DMS153 (cell line): ENCODE measurements around the gene CCDC196.
"Not testable (repeated sequence)": the region's sequence is repeated elsewhere in the genome, so short reads cannot be mapped to it uniquely, and the experiment has no call there.

Experiments used
- DNase-seq: peaks from one replicate; lab custom pipeline; 2025; lab: John Stamatoyannopoulos, UW

CCDC196 gene

DNA sequence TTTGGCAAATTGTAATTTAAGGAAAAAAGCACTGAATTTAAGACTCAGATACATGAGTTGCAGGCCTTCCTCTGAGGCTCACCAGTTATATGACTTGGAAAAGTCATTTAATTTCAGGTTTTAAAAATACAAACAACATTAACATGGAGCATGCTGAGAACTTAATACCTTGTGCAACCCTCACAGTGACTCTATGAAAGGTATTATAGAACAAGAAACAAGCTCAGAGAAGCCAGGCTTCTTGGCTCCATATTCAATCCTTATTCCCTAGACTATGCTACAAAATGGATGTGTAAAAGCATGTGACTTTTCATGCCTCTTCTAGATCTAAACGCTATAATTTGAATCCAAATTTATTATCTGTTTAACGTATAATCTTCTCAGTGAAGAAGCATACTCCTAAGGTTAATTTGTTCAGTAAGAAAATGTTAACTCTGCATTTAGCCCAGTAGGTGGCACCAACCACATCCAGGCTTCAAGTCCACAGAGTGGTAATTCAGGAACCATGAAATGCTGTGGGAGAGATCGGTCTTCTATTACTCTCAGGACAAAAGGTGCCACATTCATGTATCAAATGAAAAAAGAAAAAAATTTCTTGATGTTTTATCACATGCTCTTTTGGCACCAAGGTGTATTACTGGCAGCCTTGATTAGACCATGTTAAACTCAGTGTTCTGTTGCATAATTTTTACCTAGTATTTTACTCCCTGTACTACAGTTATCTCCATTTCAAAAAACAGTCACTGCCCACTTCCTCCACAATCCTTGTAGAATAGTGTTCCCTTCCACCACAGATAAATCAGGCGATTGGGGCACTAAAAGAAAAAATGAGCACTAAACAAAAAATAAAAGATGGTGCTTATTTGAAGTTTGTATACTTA lies 9.3 kb downstream of the CCDC196 start:
- peak; percentile 52 for DNase-seq

DNA sequence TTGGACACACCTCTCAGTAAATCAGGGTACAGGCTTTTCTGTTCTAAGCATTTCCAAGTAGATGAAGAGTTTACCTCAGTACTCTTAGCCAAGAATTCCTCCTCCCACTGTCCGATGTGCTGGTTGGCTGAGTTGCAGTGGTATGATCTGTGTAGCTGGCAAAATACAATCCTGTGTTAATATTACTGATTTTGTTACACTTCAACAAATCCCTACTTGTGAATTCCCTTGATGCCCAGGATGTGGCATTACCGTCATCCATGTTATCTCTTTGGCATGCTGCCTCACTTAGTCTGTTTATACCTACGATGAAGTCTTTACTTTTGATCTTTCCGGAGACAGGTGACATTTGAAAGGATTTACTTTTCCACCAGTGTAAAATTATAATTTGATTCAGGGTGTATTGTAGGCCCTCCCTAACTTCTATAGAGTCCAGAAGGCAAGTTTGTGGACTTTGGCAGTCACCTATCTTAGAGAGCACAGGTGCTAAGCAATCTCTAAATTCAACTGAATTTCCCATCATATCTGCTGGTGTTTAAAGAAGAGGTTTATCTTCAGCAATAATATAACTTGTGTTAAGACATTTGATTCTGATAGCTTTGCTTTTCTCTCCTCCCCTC lies 10.1 kb downstream of the CCDC196 start:
- DNase-seq, result no peak

DNA sequence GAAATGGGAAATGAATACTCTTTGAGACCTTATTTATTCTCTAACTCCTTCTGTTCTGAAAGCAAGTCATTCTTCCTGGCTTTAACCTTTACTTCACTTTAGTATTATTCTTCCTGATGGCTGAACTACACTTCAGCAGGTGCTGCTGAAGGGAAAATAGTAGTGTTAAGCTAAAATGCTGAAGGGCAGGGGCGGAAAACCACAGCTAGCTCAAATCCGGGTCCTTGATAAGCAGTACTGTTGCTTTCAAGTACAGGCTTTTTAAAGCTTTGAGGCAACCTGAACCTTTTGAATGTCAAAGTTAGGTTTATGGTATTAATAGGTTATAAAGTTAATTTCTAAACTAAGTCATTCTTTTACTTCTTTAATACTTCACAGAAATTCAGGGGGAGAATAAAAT lies 10.7 kb downstream of the CCDC196 start:
- no peak for DNase-seq

DNA sequence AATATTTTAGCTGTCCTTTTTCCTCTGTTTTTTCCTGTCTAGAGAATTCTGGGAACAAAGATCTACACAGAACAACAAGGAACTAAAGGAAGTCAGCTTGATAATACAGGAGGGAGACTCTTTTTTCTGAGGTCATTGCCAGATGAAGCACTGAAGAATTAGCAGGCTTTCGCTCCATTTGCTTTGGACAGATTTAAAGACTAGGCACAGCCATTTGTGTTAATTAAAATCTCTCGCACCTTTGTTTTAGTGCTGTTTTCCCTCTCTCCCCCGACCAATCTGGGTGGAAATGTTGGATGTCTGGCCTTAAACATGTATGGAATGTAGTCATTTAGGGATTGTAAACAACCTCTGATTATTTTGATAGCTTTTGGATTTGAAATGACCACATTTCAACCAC lies 12.1 kb downstream of the CCDC196 start:
- no peak for DNase-seq

DNA sequence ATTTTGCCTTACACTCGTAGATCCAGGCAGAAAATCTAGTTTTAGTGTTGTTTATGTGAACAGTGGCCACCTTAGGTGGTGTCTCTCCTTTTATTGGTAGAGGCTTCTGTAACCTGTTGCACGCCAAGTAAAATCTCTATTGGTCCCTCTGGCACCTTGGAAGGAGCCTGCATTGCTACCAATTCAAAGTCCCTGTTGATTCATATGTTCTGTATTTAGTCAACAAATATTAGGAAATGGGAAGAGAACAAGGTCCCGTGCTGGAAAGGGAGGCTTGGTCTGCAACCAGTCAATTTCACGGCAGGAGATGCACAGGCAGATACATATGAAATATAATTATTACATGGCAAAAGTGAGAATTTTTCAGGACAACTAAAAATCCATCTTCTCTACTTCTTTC lies 15.4 kb downstream of the CCDC196 start:
- DNase-seq, result no peak

DNA sequence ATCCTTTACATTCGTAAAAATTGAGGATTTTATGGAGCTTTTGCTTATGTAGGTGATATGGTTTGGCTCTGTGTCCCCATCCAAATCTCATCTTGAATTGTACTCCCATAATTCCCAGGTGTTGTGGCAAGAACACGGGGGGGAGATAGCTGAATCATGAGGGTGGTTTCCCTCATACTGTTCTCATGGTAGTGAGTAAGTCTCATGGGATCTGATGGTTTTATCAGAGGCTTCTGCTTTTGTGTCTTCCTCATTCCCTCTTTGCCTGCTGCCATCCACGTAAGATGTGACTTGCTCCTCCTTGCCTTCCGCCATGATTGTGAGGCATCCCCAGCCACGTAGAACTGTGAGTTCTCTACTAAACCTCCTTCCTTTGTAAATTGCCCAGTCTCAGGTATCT lies 16.7 kb downstream of the CCDC196 start:
- DNase-seq, result not testable (repeated sequence)

DNA sequence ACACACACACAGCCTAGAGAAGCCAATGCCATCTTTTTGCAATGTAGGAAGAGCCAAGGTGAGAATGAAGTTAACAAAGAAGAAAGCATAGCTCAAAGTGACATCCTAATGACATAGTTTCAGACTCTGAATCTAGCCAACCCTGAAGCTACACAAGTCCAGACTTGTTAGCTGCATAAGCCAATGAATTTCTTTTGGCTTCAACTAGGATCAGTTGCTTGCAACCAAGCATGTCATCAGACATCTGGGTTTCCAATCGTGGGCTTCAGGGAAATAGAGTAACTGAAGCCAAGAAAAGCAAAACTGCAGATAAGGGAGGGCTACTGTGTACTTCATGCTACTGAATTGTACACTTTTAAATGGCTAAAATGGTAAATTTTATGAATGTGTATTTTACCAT lies 17.4 kb downstream of the CCDC196 start:
- DNase-seq, result no peak

DNA sequence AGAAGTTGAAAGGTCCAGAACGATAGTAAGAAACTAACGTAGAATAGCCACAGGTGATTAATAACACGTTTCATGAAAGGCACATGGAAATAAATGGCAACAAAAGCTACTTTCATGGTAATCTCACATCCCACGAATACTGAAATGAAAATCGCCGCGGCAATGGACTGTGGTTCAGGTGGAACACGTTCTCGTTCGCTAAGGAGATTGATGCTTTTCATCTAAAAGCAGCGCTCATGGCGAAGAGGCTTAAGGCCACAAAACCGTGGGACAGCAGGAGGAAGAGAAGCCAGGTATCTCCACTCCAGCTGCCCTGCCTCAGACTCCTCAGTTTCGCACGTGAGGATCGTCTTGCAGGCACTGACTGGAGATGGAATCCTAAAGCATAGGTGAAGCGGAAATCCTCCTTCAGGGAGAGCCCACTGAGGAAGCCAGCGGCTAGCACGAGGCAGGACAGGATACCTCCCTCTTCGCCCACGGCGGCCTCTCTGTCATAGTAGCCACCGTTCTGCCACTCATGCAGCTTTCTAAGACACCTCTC lies 21.1 kb downstream of the CCDC196 start:
- no peak for DNase-seq

DNA sequence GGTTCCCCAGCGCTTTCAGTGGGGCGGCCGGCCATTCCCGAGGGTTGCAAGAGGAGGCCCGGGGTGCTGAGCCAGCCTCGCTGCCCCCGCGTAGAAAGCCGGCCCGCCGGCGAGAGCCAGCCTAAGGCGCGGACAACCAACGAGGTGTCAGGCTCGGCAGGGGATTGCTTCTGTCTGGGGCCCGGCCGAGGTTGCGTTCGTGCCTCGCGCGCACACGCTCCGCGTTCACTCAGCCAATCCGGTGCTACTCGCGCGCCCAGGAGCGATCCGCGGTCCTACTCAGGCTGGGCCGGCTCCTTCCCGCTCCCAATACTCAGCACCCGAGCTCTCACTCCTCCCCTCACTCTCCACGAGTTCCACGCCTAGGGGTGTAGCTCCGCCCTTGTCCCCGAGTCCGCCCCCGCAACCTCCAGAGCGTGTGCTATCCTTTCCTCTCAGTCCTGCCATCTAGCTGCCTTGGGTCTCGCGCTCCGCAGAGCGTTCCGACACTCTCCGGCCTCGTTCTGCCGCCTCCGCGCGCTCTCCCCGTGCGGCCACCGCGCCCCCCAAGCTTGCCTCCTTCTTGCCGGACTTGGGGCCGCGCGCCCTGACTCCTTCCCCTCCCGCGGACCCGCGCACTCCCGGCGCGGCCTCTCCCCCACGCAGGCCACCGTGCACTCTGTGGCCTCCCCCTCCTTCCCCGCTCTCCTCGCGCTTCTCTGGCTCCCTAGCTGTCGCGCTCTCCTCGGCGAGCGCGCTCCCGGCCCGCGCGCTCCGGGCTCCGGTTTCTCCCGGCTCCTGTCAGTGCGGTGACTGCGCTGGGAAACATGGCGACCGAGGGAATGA lies 21.8 kb downstream of the CCDC196 start, which contains the start of gene GPHN:
GPHN (plus strand) TSS at position 426 of the 825 bp plus-strand sequence.
- peak; percentile 95 for DNase-seq

DNA sequence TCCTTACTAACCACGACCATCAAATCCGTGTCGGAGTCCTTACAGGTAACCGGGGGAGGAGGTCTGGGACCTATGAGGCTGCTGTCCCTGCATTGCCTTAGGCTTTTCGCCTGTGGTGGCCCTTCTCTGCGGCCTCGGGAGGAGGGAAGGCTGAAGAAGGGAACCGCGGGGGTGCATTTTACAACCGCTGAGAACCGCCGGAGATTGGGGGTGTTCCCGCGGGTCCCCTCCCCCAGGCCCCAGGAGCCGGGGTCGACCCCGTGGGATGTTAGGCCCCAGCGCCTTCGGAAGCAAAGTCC lies 22.3 kb downstream of the CCDC196 start:
- no peak for DNase-seq

DNA sequence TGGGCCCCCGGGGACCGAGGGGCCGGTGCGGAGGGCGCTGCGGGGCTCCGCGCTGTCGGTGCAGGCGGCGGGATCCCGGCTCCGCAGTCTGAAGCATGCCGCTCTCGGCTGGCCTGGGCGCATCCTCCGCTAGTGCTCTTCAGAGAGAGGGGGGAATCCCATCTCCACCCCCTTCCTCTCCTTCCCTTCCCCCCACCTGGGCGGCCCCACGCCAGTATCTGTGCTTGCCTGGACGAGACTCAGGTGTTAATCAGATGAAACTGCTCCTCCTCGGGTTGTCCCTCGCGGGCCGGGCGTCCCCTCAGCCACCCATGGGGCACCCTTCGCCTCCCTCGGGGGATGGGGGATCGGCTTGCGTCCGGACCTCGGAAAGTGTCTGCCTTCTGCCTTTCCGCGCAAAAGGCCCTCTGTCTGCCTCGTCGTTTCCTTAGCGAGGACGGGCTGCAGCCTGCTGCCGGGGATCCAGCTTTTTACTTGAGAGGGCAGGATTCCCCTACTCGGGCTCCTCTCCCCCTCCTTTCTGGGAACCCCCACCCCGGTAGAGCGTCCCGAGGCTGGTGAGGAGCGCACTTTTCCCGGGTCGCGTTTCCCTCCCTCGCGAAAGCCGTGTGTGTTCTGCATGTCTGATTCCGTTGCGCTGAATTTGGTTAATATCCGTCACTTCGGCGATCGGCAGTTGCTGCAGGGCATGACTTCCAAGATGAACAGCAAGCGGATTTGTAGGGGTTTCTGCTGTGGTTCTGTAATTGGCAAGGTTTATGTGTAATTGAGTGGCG lies 22.9 kb downstream of the CCDC196 start:
- peak; percentile 4 for DNase-seq

DNA sequence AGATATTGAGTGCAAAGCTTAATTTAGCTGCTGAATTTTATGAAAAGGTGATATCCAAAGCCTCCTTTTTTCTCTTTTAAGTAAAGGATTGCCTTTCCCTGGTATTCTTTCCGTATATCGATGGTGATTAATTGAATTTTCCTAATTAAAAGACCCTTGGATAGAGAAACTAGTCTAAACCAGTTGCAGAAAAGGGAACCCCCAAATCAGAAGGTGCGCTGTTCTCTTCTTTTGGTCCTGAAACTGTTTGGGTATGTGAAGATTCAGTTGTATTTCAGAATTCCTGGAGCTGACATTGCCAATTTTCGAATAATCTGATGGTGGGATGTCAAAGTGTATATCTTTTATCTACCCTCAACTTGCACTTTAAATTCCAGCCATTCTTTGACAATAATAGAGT lies 23.7 kb downstream of the CCDC196 start:
- DNase-seq, result no peak

DNA sequence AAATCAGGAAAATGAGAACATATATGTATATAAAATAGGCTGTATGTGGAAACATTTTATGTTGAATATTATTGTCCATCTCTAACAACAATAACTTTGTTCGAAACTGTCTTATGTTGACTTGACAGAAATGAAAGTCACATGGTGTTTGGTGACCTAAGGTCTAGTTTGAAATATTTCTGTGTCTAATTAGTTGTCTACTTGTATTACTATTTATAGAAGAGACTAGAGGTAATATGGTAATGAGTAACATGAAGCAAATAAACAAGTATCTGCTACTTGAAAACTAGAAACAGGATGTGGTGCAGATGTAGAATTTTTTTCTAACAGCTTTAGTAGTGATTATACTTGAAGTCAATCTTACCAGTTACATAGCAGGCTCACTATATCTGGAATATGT lies 25.7 kb downstream of the CCDC196 start:
- no peak for DNase-seq

DNA sequence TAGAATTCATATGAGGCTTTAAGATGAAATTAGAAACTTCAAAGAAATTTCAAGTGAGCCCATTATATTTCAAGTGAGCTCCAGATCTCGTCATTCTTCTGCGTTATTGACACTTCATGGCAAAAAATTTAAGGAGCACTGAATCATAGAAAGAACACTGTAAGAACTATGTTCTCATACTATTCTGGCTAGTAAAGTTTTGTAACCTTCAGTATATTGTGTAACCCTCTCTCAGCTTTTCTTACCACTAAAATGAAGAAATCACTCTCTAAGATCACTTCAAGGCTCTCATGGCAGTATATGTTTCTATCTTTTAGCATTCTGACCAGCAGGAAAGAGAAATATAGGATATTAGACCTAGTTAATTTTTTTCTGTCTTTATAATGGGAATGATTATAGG lies 28.0 kb downstream of the CCDC196 start:
- no peak for DNase-seq

DNA sequence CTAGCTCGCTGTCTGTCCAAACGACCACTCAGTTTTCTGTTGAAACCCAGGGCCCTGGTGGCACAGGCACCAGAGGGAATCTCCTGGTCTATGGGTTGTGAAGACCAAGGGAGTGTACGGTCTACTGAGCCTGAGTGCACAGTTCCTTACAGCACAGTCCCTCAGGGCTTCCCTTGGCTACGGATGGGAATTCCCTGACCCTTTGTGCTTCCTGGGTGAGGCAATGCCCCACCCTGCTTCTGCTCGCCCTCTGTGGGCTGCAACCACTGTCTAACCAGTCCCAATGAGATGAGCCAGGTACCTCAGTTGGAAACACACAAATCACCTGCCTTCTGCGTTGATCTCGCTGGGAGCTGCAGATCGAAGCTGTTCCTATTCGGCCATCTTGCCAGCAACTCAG lies 44.4 kb downstream of the CCDC196 start:
- no peak for DNase-seq

DNA sequence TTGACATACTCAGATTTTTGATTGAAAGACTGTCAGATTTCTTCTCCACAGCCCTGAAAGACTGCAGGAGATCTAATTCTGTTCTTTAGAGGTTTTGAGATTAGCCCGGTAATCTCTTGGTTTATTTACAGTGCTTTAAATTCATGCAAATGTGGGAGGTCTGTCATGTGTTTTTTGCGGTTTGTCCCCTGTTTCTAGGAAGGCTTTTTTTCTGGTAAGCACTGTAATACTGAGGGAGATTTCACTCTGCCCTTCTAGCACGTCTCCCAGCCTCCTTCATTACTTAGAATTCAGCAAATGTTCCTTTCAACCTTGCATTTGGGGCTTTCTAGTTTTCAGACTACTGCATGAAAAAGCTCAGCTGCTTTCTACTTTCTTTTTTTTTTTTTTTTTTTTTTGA lies 52.9 kb downstream of the CCDC196 start:
- no peak for DNase-seq

DNA sequence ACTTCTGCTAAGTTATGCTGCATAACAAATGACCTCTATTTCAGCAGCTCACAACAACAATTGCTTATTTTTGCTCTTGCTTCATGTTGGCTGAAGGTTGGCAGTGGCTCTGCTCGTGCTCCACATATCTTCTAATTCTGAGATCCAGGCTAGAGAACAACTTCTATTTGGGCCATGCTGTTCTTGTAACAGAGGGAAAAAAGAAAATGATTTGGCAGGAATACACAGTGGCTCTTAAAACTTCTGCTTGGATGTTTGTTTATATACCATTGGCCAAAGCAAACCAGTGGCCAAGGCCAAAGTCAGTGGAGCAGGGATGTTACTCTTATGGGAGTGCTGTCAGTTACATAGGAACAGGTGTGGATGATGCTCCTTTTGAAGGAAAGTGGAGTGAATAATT lies 53.9 kb downstream of the CCDC196 start:
- no peak for DNase-seq

DNA sequence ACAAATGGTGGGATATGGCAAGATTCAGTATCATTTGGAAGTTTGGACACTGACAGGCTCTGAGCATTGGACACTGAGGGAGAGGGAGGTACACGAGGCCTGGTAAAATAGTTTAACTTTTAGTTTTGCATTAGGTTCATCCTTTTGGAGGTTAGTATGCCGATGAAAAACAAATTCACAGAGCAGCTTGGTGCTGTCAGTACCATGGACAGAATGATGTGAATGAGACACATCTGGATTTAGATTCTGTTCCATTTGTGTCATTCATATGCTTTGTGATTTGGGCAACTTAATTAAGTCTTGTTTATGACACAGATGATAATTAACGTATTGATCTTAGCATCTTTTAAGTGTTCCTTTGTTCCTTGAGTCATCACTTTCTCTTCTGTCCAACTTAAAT lies 55.5 kb downstream of the CCDC196 start:
- no peak for DNase-seq

DNA sequence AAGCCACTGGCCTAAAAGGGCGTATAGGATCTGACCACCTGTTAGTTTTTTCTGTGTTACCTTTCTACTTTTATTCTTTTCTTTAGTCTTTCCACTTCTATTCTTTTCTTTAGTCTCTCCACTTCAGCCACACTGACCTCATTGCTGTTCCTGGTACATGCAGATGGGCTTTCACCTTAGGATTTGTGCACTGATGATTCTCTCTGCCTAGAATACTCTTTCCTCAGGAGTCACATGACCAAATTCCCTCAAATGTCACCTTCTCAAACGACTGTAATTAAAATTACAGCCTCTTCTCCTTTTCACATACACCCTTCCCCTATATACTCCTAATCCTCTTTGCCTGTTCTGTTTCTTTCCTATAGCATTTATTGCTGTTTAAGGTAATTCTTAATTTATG lies 57.8 kb downstream of the CCDC196 start:
- DNase-seq, result no peak

DNA sequence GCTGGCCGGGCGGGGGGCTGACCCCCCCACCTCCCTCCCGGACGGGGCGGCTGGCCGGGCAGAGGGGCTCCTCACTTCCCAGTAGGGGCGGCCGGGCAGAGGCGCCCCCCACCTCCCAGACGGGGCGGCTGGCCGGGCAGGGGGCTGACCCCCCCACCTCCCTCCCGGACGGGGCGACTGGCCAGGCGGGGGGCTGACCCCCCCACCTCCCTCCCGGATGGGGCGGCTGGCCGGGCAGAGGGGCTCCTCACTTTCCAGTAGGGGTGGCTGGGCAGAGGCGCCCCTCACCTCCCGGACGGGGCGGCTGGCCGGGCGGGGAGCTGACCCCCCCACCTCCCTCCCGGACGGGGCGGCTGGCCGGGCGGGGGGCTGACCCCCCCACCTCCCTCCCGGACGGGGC lies 59.0 kb downstream of the CCDC196 start:
- DNase-seq, result not testable (repeated sequence)

DNA sequence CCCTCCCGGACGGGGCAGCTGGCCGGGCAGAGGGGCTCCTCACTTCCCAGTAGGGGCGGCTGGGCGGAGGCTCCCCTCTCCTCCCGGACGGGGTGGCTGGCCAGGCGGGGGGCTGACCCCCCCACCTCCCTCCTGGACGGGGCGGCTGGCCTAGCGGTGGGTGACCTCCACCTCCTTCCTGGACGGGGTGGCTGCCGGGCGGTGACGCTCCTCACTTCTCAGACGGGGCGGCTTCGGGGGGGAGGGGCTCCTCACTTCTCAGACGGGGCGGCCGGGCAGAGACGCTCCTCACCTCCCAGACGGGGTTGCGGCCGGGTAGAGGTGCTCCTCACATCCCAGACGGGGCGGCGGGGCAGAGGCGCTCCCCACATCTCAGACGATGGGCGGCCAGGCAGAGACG lies 59.6 kb downstream of the CCDC196 start:
- DNase-seq, result not testable (repeated sequence)
